Lower lobe of right lung (tissue), 2 donors: ENCODE data around the gene ADORA3. TPM values are rescaled to one million over a fixed set of nuclear protein-coding genes. Genes with fewer than 3 reads are reported as not detected.
A peak's percentile ranks its signal among the peaks of the same experiment; 100 is the strongest.

Experiments used
- ATAC-seq, 2 donors: fragments of 200-7000 bp; cut with Tn5 transposase; one replicate each; pipeline ENCODE4 v1.9.1; 2020 to 2022; ENCODE audit warnings: mild to moderate bottlenecking in 2 of 2, moderate library complexity in 2 of 2
- DNase-seq: peaks from one replicate; pipeline ENCODE4 v3.0.0-alpha.2; 2020
- H3K27ac ChIP-seq: fragments of 200-600 bp; one replicate; pipeline ENCODE4 v1.8.0; 2022
- H3K27me3 ChIP-seq: fragments of 200-600 bp; one replicate; pipeline ENCODE4 v1.8.0; 2022; ENCODE audit warnings: low read depth
- H3K36me3 ChIP-seq: fragments of 200-600 bp; one replicate; pipeline ENCODE4 v1.8.0; 2022; ENCODE audit warnings: mild to moderate bottlenecking
- H3K4me1 ChIP-seq: fragments of 200-600 bp; one replicate; pipeline ENCODE4 v1.8.0; 2022
- H3K4me3 ChIP-seq: fragments of 200-600 bp; one replicate; pipeline ENCODE4 v1.8.0; 2022; ENCODE audit warnings: mild to moderate bottlenecking
- H3K9me3 ChIP-seq: fragments of 200-600 bp; one replicate; pipeline ENCODE4 v1.8.0; 2022
- intact Hi-C: fragments of 100-400 bp; cut with DNase I; formaldehyde crosslinking; loops from one replicate; pipeline ENCODE4 v1.11.0; 2022
- total RNA-seq: library from RNA; stranded (reverse); fragmentation: NEBNext Ultra II Directional; extraction: Animal tissue kit (Norgen Biotek cat#: 25700); gene quantifications from one replicate; pipeline ENCODE4 v1.2.1, GENCODE V29; 2021
- TF ChIP-seq, protein P1 (sequence below): fragments of 200-600 bp; IDR thresholded peaks from one replicate; pipeline ENCODE4 v1.8.0; 2022; ENCODE audit warnings: antibody characterized with exemption, mild to moderate bottlenecking
- donor health status: DM: no; HTN: yes; CAD: no; lungs with severe emphysema.

The ADORA3 gene
- total RNA-seq, 1 donor from 2014 or later, result 10.3 TPM

DNA sequence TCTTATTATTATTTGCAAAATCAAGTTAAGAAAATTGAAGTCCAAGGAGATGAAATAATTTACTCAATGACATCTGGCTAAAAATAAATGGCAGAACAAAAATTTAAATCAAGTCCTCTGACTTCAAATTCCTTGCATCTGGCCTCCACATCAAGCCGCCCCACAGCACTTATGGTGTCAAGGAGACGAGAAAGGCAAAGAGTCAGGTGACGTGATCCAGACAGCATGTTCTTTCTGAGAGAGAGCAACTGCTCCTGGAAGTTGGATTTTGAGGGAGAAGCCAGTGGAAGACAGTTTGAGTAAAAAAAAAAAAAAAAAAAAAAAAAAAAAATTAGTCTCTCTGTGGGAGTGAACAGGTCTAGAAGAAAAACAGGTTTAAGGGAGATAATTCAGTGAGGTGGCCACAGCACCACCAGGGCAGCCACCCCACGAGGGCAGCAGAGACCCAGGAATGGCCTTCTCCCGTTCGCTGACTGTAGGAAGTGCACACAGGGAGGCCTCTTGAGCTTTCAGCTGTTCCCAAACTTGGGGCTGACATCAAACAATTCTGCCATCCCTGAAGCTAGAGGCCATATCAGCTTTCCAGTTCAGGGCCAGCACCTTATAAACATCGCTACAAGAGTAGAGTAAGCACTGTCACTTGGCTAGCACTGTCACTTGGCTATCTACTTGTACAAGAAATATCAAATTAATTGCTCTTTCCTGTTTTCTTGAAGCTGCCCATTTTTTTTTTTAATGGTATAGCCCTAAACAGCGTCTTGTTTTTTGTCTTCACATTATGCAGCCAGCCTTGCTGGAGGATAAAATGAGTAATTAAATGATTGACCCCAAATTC lies 21.8 kb downstream of the ADORA3 start:
- Histone ChIP-seq H3K4me1 (peaks cover 21% of the 10 kb centered on the region), H3K9me3 (no peaks in the 10 kb centered on the region), H3K27ac (no peak overlapping the region), H3K27me3 (no peaks in the 10 kb centered on the region), H3K4me3 (no peak overlapping the region), H3K36me3 (peaks cover 12% of the 10 kb centered on the region)
- ATAC-seq (peak; percentile 94 to 95), DNase-seq (peak; percentile 88)
- TF ChIP-seq, protein P1, sequence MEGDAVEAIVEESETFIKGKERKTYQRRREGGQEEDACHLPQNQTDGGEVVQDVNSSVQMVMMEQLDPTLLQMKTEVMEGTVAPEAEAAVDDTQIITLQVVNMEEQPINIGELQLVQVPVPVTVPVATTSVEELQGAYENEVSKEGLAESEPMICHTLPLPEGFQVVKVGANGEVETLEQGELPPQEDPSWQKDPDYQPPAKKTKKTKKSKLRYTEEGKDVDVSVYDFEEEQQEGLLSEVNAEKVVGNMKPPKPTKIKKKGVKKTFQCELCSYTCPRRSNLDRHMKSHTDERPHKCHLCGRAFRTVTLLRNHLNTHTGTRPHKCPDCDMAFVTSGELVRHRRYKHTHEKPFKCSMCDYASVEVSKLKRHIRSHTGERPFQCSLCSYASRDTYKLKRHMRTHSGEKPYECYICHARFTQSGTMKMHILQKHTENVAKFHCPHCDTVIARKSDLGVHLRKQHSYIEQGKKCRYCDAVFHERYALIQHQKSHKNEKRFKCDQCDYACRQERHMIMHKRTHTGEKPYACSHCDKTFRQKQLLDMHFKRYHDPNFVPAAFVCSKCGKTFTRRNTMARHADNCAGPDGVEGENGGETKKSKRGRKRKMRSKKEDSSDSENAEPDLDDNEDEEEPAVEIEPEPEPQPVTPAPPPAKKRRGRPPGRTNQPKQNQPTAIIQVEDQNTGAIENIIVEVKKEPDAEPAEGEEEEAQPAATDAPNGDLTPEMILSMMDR, result peak; percentile 75
- intact Hi-C loops, result loop anchor here (10.0 kb wide), 1 partner anchor 283 kb away; no protein-coding TSS in a partner anchor

DNA sequence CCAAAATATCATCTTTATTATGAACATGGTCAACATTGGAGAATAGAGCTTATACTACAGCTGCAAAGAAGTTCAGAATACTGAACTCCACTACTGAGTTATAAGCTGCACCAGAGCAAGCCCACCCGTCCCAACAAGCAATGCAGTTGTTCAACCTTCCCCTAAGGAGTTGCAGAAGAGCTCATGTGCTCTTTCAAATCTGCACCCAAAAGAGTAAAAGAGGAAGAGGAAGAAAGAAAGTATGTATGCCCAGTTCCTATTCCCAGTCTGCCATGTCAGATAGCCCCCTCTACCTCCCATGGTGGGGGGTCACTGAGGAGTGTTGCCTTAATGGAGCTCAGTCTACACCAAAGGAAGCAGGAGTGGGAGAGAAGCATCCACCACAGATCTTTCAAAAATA lies 22.8 kb downstream of the ADORA3 start:
- no peaks in the 10 kb centered on the region for H3K9me3 ChIP-seq
- intact Hi-C loops, result loop anchor here (10.0 kb wide), 1 partner anchor 284 kb away; no protein-coding TSS in a partner anchor
- H3K4me1 ChIP-seq, result peaks cover 29% of the 10 kb centered on the region
- H3K27ac ChIP-seq, result no peak overlapping the region
- peak; percentile 12 to 30 for ATAC-seq
- TF ChIP-seq, protein P1, result no peak
- DNase-seq, result no peak
- H3K36me3 ChIP-seq, result peaks cover 12% of the 10 kb centered on the region
- H3K27me3 ChIP-seq, result no peaks in the 10 kb centered on the region
- H3K4me3 ChIP-seq, result no peak overlapping the region

DNA sequence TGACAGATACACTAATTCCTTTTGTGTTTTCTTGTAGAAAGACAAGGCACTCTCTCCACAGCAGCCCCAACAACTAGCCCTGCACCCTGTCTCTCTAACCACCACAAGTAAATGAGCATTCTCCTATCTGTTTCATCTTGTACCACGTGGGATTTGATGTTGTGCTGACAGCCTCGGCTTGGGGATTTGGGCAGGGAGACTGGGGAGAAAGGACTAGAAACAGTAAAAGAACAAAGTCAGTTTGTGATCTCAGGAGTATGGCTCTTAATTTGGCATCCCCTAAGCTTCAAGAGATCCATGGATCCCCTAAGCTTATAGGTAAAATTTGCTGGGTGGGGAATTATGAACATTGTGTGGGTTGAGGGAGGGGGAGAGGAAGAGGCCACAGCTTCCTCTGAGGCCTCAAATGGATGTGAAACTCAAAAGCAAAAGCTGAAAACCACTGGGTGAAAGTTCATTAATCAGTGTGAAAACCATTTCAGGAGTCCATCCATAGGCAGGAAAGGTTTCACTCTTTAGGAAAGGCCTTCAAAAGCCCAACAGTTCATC lies 26.6 kb downstream of the ADORA3 start:
- TF ChIP-seq, protein P1, result no peak
- intact Hi-C loops, result no loop called here
- Histone ChIP-seq H3K4me3 (no peak overlapping the region), H3K9me3 (no peaks in the 10 kb centered on the region), H3K27ac (peak overlapping the region; percentile 83), H3K36me3 (peaks cover 12% of the 10 kb centered on the region), H3K4me1 (peaks cover 35% of the 10 kb centered on the region), H3K27me3 (no peaks in the 10 kb centered on the region)
- ATAC-seq (peak; percentile 37 to 48), DNase-seq (no peak)

DNA sequence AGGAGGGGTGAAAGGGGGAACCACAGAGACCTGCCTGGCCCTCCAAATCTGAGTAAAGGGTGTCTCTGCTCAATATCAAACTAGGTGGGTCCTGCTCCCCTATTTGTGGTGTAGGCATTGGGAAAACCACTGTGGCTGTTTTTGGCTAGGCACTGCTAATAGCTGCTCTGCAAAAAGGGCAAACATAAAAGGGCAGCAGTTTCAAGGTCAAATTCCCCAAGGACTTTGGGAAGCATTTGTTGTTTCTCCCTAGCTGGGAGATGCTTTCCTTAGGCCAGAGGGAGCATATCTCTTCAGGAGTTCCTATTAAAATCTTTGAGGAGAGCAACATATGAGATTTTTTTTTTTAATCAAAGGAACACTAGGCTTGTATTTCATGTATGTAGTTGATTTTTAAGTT lies 27.2 kb downstream of the ADORA3 start:
- intact Hi-C loops, result no loop called here
- peaks cover 12% of the 10 kb centered on the region for H3K36me3 ChIP-seq
- H3K9me3 ChIP-seq, result no peaks in the 10 kb centered on the region
- H3K27ac ChIP-seq, result peak overlapping the region; percentile 83
- peak overlapping the region; percentile 40 for H3K4me3 ChIP-seq
- peaks cover 36% of the 10 kb centered on the region for H3K4me1 ChIP-seq
- no peak for ATAC-seq
- DNase-seq, result no peak
- no peaks in the 10 kb centered on the region for H3K27me3 ChIP-seq
- TF ChIP-seq, protein P1, result no peak

DNA sequence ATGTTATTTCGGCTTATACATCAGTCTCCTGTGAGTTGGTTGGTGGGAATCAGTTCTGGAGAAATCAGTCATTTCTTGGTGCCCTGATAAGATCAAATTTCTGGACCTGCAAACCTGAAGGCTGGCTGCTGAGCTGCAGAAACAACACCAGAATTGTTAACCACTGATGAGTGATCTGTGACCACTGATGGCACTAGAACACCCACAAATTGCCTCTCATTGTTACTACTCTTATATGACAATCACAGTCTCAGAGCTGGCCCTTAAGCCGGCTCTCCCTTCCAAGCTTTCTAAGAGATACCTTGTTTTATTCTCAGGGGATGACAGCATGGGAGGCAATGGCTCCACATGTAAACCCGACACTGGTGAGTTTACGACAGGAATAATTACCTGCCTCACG lies 27.7 kb downstream of the ADORA3 start:
- no peaks in the 10 kb centered on the region for H3K27me3 ChIP-seq
- intact Hi-C loops, result no loop called here
- TF ChIP-seq, protein P1, result no peak
- peak overlapping the region; percentile 83 for H3K27ac ChIP-seq
- peak overlapping the region; percentile 40 for H3K4me3 ChIP-seq
- ATAC-seq (no peak), DNase-seq (no peak)
- no peaks in the 10 kb centered on the region for H3K9me3 ChIP-seq
- H3K36me3 ChIP-seq, result peaks cover 12% of the 10 kb centered on the region
- peaks cover 31% of the 10 kb centered on the region for H3K4me1 ChIP-seq
